ENCODE measurements around the gene TNFAIP3.

- no peak for TF ChIP-seq EZH2 (IDR thresholded peaks at IDR 0.05)
- TF ChIP-seq POLR2AphosphoS5 (IDR thresholded peaks at IDR 0.05; ENCODE audit: borderline replicate concordance, low read depth, low read length) = no peak
Measured at GRCh38 chr6:137877606-137878005, 10.5 kb downstream of the TNFAIP3 start.
